Loucy (cell line): ENCODE data around the gene IL5RA.

Experiments used
- EZH2phosphoT487 ChIP-seq: fragments of 200-600 bp; IDR thresholded peaks from 2 replicates; pipeline ENCODE4 v1.6.1; 2018; ENCODE audit warnings: antibody characterized with exemption, mild to moderate bottlenecking, moderate library complexity, borderline replicate concordance
- TF ChIP-seq, protein P1 (sequence below): fragments of 200-600 bp; sonication (generic); conservative IDR thresholded peaks from 2 replicates; pipeline ENCODE4 v1.5.1; 2014; ENCODE audit warnings: mild to moderate bottlenecking, antibody characterized with exemption, low read length

DNA sequence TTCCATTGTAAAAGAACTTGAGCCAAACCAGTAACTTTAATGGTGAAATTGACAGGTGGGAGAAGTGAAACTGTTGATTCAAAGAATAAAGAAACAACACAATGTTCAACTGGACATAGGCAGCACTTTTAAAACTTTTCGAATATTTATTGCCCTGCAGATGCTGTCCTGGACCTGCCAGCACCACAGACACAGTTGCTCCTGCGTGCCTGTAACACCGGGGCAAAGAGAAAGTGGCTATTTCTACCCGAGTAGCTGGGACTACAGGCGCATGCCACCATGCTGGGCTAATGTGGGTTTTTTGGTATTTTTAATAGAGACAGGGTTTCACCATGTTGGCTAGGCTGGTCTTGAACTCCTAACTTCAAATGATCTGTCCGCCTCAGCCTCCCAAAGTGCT lies 7.4 kb downstream of the IL5RA start:
- TF ChIP-seq, protein P1, sequence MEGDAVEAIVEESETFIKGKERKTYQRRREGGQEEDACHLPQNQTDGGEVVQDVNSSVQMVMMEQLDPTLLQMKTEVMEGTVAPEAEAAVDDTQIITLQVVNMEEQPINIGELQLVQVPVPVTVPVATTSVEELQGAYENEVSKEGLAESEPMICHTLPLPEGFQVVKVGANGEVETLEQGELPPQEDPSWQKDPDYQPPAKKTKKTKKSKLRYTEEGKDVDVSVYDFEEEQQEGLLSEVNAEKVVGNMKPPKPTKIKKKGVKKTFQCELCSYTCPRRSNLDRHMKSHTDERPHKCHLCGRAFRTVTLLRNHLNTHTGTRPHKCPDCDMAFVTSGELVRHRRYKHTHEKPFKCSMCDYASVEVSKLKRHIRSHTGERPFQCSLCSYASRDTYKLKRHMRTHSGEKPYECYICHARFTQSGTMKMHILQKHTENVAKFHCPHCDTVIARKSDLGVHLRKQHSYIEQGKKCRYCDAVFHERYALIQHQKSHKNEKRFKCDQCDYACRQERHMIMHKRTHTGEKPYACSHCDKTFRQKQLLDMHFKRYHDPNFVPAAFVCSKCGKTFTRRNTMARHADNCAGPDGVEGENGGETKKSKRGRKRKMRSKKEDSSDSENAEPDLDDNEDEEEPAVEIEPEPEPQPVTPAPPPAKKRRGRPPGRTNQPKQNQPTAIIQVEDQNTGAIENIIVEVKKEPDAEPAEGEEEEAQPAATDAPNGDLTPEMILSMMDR: no peak
- TF ChIP-seq EZH2phosphoT487: no peak
